WERI-Rb-1 (cell line): ENCODE data around the gene FAM161B.
"Not testable (repeated sequence)": the region's sequence is repeated elsewhere in the genome, so short reads cannot be mapped to it uniquely, and the experiment has no call there.

Experiments
- DNase-seq: peaks from one replicate; pipeline ENCODE4 v3.0.0-alpha.2; 2020
- H3K27ac ChIP-seq: fragments of 250-450 bp; sonication (Bioruptor Pico); 2 replicates; pipeline ENCODE4 v1.5.1; 2020; ENCODE audit warnings: mild to moderate bottlenecking, moderate library complexity
- H3K27me3 ChIP-seq: fragments of 250-450 bp; sonication (Bioruptor Pico); 2 replicates; pipeline ENCODE4 v1.5.1; 2021; ENCODE audit warnings: mild to moderate bottlenecking, low read depth, moderate library complexity; ENCODE audit not compliant: insufficient read depth, severe bottlenecking
- H3K36me3 ChIP-seq: fragments of 250-450 bp; sonication (Bioruptor Pico); 2 replicates; pipeline ENCODE4 v1.5.1; 2020; ENCODE audit warnings: mild to moderate bottlenecking, moderate library complexity
- H3K4me3 ChIP-seq: 2 replicates; pipeline ENCODE4 v1.5.1; 2011; ENCODE audit warnings: low read depth, mild to moderate bottlenecking, control low read depth, low read length
- H3K9me3 ChIP-seq: fragments of 250-450 bp; sonication (Bioruptor Pico); 2 replicates; pipeline ENCODE4 v1.5.1; 2021; ENCODE audit warnings: mild to moderate bottlenecking, moderate library complexity; ENCODE audit not compliant: severe bottlenecking
- TF ChIP-seq, protein P1 (sequence below): IDR thresholded peaks from 2 replicates; pipeline ENCODE4 v1.5.1; 2011; ENCODE audit warnings: low read depth, mild to moderate bottlenecking, control low read depth, inconsistent platforms, low read length

Gene FAM161B

DNA sequence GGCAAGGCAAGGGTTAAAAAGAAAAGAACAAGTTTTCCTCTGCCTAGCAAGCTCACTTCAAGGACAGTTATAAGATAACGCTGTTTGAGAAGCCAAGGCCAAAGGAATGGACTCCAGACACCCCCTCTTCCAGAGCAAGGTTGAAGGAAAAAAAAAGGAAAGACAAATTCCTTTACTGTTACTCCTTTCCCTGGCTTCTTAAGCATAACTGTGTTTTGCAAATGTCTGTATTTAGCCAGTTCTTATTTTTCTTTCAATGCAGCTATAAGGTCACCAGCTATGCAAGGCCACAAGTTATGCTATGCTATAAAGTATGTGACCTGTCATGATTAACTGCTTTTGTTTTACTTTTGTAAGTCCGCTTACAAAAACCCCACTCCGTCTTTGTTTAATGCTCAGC is 36.6 kb downstream of the FAM161B start:
- no peak overlapping the region for H3K4me3 ChIP-seq
- no peak overlapping the region for H3K27ac ChIP-seq
- no peak for DNase-seq
- peaks cover 58% of the 10 kb centered on the region for H3K36me3 ChIP-seq
- H3K27me3 ChIP-seq: no peaks in the 10 kb centered on the region
- H3K9me3 ChIP-seq: no peaks in the 10 kb centered on the region
- TF ChIP-seq, protein P1, sequence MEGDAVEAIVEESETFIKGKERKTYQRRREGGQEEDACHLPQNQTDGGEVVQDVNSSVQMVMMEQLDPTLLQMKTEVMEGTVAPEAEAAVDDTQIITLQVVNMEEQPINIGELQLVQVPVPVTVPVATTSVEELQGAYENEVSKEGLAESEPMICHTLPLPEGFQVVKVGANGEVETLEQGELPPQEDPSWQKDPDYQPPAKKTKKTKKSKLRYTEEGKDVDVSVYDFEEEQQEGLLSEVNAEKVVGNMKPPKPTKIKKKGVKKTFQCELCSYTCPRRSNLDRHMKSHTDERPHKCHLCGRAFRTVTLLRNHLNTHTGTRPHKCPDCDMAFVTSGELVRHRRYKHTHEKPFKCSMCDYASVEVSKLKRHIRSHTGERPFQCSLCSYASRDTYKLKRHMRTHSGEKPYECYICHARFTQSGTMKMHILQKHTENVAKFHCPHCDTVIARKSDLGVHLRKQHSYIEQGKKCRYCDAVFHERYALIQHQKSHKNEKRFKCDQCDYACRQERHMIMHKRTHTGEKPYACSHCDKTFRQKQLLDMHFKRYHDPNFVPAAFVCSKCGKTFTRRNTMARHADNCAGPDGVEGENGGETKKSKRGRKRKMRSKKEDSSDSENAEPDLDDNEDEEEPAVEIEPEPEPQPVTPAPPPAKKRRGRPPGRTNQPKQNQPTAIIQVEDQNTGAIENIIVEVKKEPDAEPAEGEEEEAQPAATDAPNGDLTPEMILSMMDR: no peak

DNA sequence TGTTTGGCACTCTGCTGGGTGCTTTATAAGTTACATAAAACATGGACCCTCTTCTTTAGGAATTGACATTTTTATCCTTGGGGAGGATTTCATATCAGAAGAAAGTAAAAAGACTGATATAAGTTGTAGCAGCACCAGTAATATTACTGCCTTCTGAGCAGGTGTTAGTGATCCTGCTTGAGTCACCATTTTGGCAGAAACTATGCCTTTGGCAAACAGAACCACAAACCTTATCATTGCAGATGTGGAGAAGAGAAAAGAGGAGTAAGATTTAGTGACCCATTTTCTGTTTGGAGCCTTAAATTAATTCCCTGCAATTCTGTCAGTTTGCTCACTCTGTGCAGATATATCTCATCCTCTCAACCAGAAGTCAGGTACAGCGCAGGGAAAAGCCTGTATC is 40.2 kb downstream of the FAM161B start:
- Histone ChIP-seq H3K27me3 (no peaks in the 10 kb centered on the region), H3K4me3 (no peak overlapping the region), H3K9me3 (no peaks in the 10 kb centered on the region), H3K36me3 (peaks cover 76% of the 10 kb centered on the region), H3K27ac (no peak overlapping the region)
- no peak for DNase-seq
- TF ChIP-seq, protein P1: no peak

DNA sequence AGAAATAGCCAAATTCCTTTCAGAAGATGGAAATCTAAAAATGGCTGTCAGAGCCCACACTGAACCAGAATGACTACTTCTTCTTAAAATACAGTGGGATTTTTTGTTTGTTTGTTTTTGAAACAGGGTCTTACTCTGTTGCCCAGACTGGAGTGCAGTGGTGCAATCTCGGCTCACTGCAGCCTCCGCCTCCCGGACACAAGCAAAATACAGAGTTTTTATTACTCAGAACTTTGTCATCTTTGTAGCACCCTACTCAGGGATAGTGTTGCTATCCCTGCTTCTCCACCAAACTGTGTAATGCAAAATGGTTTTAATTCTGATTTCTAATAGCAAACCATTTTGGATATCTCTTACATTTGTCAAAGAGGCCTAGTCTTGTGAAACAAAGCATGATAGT is 46.9 kb downstream of the FAM161B start:
- H3K36me3 ChIP-seq: peaks cover 81% of the 10 kb centered on the region
- TF ChIP-seq, protein P1: no peak
- H3K27ac ChIP-seq: no peak overlapping the region
- no peaks in the 10 kb centered on the region for H3K9me3 ChIP-seq
- no peaks in the 10 kb centered on the region for H3K27me3 ChIP-seq
- H3K4me3 ChIP-seq: no peak overlapping the region
- DNase-seq: no peak

DNA sequence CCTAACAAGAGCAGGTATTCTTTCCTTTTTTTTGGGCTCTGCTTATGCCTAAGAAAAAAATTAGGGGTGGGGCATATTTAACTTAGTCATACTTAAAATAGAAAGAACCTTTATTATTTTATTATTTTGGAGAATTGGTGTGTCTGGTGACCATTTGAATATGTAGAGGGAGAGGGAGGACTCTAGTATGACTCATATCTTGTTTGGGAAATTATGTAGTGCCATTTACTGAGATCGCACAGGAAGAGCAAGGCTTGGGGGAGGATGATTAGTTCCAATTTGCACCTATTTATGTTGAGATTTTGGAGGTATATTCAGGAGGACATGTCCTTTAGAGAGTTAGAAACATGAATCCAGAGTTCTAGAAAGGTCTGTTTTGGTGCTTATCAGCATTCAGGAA is 53.4 kb downstream of the FAM161B start:
- no peaks in the 10 kb centered on the region for H3K9me3 ChIP-seq
- no peak overlapping the region for H3K4me3 ChIP-seq
- no peak for DNase-seq
- H3K27me3 ChIP-seq: no peaks in the 10 kb centered on the region
- peaks cover 89% of the 10 kb centered on the region for H3K36me3 ChIP-seq
- H3K27ac ChIP-seq: no peak overlapping the region
- TF ChIP-seq, protein P1: no peak

DNA sequence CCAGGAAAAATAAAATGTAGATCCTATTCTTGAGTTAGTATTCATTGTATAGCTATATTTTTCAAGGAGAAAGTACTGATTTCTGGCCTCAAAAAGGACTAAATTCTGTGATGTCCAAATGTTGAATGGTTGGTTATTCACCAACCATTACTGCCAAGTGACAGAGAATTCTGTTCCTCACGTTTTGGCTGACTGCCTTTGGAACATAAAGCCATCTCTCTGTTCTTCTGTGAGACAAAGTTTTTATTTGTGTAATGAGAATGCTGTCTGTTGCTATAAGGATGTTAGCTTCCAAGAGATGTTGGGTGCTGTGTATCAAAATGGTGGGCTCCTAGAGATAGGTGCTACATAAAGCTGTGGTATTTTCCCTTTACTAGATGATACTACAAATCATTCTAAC is 54.0 kb downstream of the FAM161B start:
- Histone ChIP-seq H3K4me3 (no peak overlapping the region), H3K27me3 (no peaks in the 10 kb centered on the region), H3K27ac (no peak overlapping the region), H3K36me3 (peaks cover 88% of the 10 kb centered on the region), H3K9me3 (no peaks in the 10 kb centered on the region)
- TF ChIP-seq, protein P1: no peak
- no peak for DNase-seq

DNA sequence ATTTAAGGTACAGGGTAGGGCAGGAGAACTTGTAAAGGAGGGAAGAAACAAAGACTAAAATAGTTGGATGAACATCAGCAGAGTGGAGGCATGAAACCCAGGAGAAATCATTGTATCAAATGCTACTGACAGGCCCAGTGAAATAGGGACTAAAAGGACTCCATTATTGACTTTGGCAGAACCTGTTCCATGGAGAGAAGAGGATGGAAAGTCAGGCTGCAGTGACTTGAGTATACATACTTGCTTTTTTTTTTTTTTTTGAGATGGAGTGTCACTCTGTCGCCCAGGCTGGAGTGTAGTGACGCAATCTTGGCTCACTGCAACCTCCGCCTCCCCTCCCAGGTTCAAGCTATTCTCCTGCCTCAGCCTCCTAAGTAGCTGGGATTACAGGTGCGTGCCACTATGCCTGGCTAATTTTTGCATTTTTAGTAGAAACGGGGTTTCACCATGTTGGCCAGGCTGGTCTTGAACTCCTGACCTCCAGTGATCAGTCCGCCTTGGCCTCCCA is 55.7 kb downstream of the FAM161B start:
- not testable (repeated sequence) for H3K27me3 ChIP-seq, H3K27ac ChIP-seq, DNase-seq, H3K9me3 ChIP-seq, H3K4me3 ChIP-seq
- peaks cover 79% of the 10 kb centered on the region for H3K36me3 ChIP-seq
